ENCODE results near the gene PRDM11.

The PRDM11 gene

DNA sequence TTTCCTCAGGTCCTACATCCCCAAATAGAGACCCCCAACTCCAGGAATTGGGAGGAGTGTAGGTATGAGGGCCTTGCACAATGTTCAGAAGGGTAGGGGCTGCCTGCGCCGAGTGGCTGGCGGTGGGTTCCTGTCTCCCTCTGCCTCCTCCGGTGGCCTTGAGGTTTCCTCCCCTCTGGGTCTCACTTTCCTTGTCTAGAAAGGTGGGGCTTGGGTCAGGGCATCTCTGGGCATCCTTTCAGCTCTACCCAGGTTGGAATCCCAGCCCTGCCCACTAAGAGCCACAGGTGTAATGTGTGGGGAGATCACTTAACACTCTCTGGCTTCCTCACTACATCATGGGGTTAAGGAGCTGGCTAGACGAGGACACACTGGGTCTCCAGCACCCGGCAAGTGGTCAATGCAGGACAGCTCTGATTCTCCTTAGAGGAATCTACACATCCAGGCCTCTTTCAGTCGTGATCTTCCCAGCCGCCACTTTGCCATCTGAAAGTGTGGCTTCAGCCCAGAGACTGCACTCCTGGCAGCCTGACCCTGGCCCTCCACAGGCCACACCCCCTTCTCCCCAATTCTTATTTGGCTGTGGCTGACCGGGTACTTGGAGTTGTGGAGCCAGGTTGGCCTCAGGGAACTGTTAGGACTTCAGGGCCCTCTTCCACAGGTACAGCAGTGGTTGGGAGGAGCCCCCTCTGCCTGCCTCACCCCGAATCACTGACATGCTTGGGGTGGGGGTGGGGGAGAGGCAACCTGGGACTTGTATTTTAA lies 22.1 kb downstream of the PRDM11 start:
- Histone ChIP-seq H3K27me3 (ENCODE audit: control insufficient read depth, insufficient read depth, low read length) (no peaks in the 10 kb centered on the region), H3K36me3 (ENCODE audit: control insufficient read depth, insufficient read depth, low read length) (no peaks in the 10 kb centered on the region), H3K9ac (ENCODE audit: low read length) (no peak overlapping the region), H3K4me3 (ENCODE audit: low read depth, low read length) (no peak overlapping the region), H3K27ac (ENCODE audit: low read depth, low read length) (no peak overlapping the region), H3K9me3 (ENCODE audit: control insufficient read depth, insufficient read depth, low read depth, low read length) (no peaks in the 10 kb centered on the region), H3K4me1 (ENCODE audit: control insufficient read depth, insufficient read depth, low read length) (no peaks in the 10 kb centered on the region)

DNA sequence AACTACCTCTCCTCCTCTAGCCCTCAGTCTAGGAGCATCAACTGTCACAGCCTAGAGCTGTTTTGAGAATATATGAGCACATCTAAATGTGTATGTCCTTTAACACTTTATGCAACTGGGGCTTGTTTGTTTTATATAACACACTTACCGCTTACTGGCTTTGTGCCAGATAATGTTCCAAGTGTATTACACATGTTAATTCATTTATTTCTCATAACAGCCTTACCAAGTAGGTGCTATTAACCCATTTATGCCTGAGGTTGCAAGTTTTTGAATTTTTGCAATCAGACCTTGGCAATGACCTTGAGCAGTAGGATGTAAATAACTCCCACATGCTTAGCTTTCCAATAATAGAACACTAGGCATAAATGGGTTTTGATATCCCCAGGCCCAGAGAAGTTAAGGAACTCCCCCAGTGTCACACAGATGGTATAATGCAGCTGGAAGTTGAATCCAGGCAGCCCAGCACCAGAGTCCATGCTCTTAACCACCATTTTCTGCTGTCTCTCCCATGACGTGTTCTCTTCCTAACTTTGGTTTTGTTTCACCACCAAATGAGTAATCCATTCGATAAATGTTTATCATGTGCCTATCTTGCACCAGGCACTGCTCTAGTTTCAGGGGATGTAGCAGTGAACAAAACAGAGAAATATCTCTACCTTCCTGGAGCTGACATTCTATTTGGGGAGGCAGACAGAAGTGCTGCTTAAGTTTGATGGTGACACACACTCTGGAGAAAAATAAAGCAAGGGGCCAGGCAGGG lies 23.1 kb downstream of the PRDM11 start:
- Histone ChIP-seq H3K9ac (ENCODE audit: low read length) (no peak overlapping the region), H3K4me3 (ENCODE audit: low read depth, low read length) (no peak overlapping the region), H3K4me1 (ENCODE audit: control insufficient read depth, insufficient read depth, low read length) (no peaks in the 10 kb centered on the region), H3K9me3 (ENCODE audit: control insufficient read depth, insufficient read depth, low read depth, low read length) (no peaks in the 10 kb centered on the region), H3K27me3 (ENCODE audit: control insufficient read depth, insufficient read depth, low read length) (no peaks in the 10 kb centered on the region), H3K27ac (ENCODE audit: low read depth, low read length) (no peak overlapping the region), H3K36me3 (ENCODE audit: control insufficient read depth, insufficient read depth, low read length) (no peaks in the 10 kb centered on the region)

DNA sequence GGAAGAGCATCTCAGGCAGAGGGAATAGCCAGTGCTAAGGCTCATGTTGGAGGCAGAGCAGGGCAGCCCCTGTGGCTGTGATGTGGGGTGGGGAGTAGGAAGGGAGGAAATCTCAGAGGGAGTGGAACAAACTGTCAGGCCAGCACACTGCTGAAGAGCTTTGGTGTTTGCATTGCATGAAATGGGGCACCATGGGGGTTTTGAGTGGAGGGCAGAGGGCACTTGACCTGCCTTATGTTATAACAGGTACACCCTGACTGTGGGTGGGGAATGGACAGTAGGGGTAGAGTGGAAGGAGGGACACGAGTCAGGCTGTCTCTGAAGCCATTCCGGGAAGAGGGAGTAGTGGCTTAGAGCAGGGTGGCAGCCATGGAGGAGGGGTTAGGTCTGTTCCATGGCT lies 24.0 kb downstream of the PRDM11 start:
- H3K27me3 ChIP-seq (ENCODE audit: control insufficient read depth, insufficient read depth, low read length): no peaks in the 10 kb centered on the region
- no peaks in the 10 kb centered on the region for H3K36me3 ChIP-seq (ENCODE audit: control insufficient read depth, insufficient read depth, low read length)
- no peaks in the 10 kb centered on the region for H3K9me3 ChIP-seq (ENCODE audit: control insufficient read depth, insufficient read depth, low read depth, low read length)
- no peaks in the 10 kb centered on the region for H3K4me1 ChIP-seq (ENCODE audit: control insufficient read depth, insufficient read depth, low read length)
- no peak overlapping the region for H3K27ac ChIP-seq (ENCODE audit: low read depth, low read length)
- no peak overlapping the region for H3K9ac ChIP-seq (ENCODE audit: low read length)
- no peak overlapping the region for H3K4me3 ChIP-seq (ENCODE audit: low read depth, low read length)

DNA sequence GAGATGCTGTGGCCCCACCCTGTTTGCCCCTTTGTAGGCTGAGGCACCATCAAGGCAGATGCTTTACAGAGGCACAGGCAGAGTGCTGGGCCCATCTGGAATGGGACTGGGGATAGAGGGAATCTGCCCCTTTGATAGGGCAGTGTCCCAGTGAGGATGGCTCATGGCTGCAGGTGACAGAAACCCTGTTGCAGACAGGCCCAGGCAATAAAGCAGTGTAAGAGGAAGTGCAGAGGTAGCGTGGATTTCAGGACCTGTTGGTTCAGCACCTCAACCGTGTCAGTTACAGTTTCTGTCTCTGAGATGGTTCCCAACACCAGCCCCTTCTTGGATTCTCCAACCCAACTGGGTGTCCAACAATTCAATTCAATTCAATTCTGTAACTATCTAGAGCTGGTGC lies 25.1 kb downstream of the PRDM11 start:
- no peak overlapping the region for H3K9ac ChIP-seq (ENCODE audit: low read length)
- no peak overlapping the region for H3K4me3 ChIP-seq (ENCODE audit: low read depth, low read length)
- H3K9me3 ChIP-seq (ENCODE audit: control insufficient read depth, insufficient read depth, low read depth, low read length): no peaks in the 10 kb centered on the region
- no peaks in the 10 kb centered on the region for H3K36me3 ChIP-seq (ENCODE audit: control insufficient read depth, insufficient read depth, low read length)
- H3K4me1 ChIP-seq (ENCODE audit: control insufficient read depth, insufficient read depth, low read length): no peaks in the 10 kb centered on the region
- no peak overlapping the region for H3K27ac ChIP-seq (ENCODE audit: low read depth, low read length)
- no peaks in the 10 kb centered on the region for H3K27me3 ChIP-seq (ENCODE audit: control insufficient read depth, insufficient read depth, low read length)

DNA sequence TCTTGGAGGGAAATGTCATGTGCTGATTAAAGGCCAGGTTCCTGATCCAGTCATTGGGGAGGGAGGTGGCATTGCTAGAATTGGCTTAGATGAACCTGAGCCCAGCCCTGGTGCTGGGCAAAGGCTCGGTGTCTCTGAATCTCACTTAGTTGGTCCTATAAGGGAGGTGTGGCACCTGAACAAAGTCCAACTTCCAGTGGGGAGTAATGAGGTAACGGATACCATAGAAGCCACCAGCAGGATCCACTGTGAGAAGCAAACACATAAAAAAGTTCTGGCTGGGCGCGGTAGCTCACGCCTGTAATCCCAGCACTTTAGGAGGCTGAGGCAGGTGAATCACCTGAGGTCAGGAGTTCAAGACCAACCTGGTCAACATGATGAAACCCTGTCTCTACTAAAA lies 26.6 kb downstream of the PRDM11 start:
- Histone ChIP-seq H3K27ac (ENCODE audit: low read depth, low read length) (no peak overlapping the region), H3K4me3 (ENCODE audit: low read depth, low read length) (no peak overlapping the region), H3K4me1 (ENCODE audit: control insufficient read depth, insufficient read depth, low read length) (no peaks in the 10 kb centered on the region), H3K36me3 (ENCODE audit: control insufficient read depth, insufficient read depth, low read length) (no peaks in the 10 kb centered on the region), H3K9ac (ENCODE audit: low read length) (no peak overlapping the region), H3K9me3 (ENCODE audit: control insufficient read depth, insufficient read depth, low read depth, low read length) (no peaks in the 10 kb centered on the region), H3K27me3 (ENCODE audit: control insufficient read depth, insufficient read depth, low read length) (no peaks in the 10 kb centered on the region)

DNA sequence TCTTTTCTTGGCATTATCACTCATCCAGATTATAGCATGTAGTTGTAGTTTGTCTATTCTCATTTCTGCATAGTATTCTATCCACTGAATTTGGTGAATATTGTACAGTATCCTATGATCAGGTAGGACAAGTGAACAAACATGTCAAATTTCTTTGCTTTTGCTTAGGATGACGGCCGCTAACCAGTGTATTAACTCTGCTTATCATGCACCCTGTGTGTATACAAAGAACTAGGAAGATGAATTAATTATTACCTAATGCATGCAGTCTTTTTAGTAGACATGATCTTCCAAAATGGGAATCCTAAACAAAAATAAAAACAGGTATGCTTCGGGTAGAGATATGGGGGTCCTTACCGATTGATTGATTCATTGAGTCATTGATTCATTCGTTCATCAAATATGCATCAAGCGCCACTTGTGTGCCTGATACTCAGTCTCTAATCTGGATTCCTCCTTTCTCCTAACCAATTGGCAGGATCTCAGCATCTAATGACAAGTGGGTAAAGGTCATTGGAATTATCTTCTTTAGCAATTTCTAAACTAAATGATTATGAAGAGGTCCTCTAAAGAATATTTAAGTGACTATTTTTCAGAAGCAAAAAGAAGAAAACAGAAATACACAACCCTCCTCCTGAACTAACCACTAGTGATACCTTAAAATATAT lies 27.9 kb downstream of the PRDM11 start:
- Histone ChIP-seq H3K36me3 (ENCODE audit: control insufficient read depth, insufficient read depth, low read length) (no peaks in the 10 kb centered on the region), H3K4me1 (ENCODE audit: control insufficient read depth, insufficient read depth, low read length) (no peaks in the 10 kb centered on the region), H3K4me3 (ENCODE audit: low read depth, low read length) (no peak overlapping the region), H3K27ac (ENCODE audit: low read depth, low read length) (no peak overlapping the region), H3K9me3 (ENCODE audit: control insufficient read depth, insufficient read depth, low read depth, low read length) (no peaks in the 10 kb centered on the region), H3K9ac (ENCODE audit: low read length) (no peak overlapping the region), H3K27me3 (ENCODE audit: control insufficient read depth, insufficient read depth, low read length) (0 out of 2 replicates have a peak, but pooled peaks cover 4% of the 10 kb centered on the region)

DNA sequence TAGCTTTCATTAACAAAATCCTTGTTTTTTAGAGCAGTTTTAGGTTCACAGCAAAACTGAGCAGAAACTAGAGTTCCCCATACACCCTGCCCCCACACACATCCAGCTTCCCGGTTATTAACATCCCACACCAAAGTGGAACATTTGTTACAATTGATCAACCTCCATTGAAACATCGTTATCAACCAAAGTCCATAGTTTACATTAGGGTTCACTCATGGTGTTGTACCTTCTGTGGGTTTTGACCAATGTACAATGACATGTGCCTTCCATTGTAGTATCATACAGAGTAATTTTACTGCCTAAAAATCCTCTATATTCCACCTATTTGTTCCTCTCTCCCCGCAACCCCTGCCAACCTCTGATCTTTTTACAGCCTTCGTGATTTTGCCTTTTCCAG lies 28.5 kb downstream of the PRDM11 start:
- H3K4me1 ChIP-seq (ENCODE audit: control insufficient read depth, insufficient read depth, low read length): peaks cover 5% of the 10 kb centered on the region
- no peak overlapping the region for H3K4me3 ChIP-seq (ENCODE audit: low read depth, low read length)
- H3K9ac ChIP-seq (ENCODE audit: low read length): no peak overlapping the region
- peaks cover 10% of the 10 kb centered on the region; the same call in 1 of the 2 replicates for H3K27me3 ChIP-seq (ENCODE audit: control insufficient read depth, insufficient read depth, low read length)
- H3K9me3 ChIP-seq (ENCODE audit: control insufficient read depth, insufficient read depth, low read depth, low read length): no peaks in the 10 kb centered on the region
- H3K27ac ChIP-seq (ENCODE audit: low read depth, low read length): no peak overlapping the region
- no peaks in the 10 kb centered on the region for H3K36me3 ChIP-seq (ENCODE audit: control insufficient read depth, insufficient read depth, low read length)

DNA sequence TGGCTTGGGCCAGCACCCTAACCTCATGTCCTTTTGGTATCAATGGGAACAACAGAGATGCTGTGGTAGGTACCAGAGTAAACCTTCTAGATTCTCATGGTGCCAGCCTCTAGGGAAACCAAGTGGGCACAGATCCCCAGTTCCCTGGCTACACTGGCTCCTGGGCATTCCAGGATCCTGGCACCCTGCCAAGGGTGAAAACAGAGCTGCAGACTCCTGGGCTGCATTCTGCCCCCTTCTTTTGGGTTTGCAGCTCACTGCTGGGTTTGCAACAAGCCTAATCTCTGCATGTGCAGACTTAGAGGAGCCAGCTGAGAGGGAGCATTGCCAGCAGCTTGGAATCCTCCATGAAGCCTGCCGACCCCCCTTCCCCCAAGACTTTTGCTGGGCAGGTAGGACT lies 30.6 kb downstream of the PRDM11 start:
- Histone ChIP-seq H3K4me3 (ENCODE audit: low read depth, low read length) (no peak overlapping the region), H3K9me3 (ENCODE audit: control insufficient read depth, insufficient read depth, low read depth, low read length) (no peaks in the 10 kb centered on the region), H3K4me1 (ENCODE audit: control insufficient read depth, insufficient read depth, low read length) (peaks cover 15% of the 10 kb centered on the region), H3K36me3 (ENCODE audit: control insufficient read depth, insufficient read depth, low read length) (no peaks in the 10 kb centered on the region), H3K27me3 (ENCODE audit: control insufficient read depth, insufficient read depth, low read length) (peaks cover 10% of the 10 kb centered on the region; the same call in 1 of the 2 replicates), H3K9ac (ENCODE audit: low read length) (no peak overlapping the region), H3K27ac (ENCODE audit: low read depth, low read length) (no peak overlapping the region)

DNA sequence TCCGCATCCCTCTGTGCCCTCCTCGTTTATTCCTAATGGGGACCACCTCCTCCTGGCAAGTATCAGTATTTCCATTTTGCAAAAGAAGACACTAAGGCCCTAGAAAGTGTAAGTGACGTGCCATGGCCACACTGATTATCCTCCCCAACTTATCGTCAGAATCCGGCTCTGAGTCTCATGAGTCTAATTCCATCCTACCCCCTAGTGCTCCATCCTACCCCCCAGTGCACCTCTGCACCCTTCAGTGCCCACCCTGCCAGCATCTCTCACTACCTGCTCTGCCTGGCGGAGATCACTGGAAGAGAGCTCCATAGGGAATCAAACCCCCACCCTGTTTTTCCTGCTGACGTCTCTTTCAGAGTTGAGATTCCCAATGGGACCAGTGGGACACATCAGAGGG lies 31.8 kb downstream of the PRDM11 start:
- H3K36me3 ChIP-seq (ENCODE audit: control insufficient read depth, insufficient read depth, low read length): 0 out of 2 replicates have a peak, but pooled peaks cover 1% of the 10 kb centered on the region
- H3K9ac ChIP-seq (ENCODE audit: low read length): no peak overlapping the region
- peaks cover 10% of the 10 kb centered on the region; the same call in 1 of the 2 replicates for H3K27me3 ChIP-seq (ENCODE audit: control insufficient read depth, insufficient read depth, low read length)
- H3K4me3 ChIP-seq (ENCODE audit: low read depth, low read length): no peak overlapping the region
- no peak overlapping the region for H3K27ac ChIP-seq (ENCODE audit: low read depth, low read length)
- no peaks in the 10 kb centered on the region for H3K9me3 ChIP-seq (ENCODE audit: control insufficient read depth, insufficient read depth, low read depth, low read length)
- H3K4me1 ChIP-seq (ENCODE audit: control insufficient read depth, insufficient read depth, low read length): peaks cover 15% of the 10 kb centered on the region

DNA sequence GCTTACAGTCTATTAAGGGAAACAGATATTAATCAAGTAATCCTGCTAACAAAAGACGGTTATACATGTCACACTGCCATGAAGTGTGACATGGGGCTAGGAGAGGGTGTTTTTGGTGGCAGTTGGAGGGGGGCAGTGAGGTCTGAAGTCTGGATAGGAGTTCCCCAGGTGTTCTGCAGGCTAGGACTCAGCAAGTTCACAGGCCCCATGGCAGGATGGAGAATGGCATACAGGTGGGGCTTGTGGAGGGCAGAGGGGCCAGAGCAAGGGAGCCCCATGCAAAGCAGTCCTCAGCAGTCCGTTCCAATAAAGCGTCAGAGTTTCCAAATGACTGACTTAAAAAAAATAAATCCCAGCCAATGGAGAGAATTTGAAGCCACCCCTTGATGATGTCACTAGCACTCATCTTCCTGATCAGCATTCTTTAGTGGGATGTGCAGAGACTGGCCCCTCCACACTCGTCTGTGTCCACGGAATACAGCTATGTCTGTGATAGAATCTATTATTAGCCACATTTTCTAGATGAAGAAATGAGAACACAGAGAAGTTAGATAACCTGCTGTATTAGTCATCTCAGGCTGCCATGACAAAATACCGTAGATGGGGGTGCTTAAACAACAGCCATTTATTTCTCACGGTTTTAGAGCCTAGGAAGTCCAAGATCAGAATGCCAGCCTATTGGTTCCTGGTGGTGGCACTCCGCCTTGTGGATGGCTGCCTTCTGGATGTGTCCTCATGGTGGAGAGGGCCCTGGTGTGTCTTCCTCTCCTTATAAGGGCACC lies 32.6 kb downstream of the PRDM11 start:
- H3K9me3 ChIP-seq (ENCODE audit: control insufficient read depth, insufficient read depth, low read depth, low read length): no peaks in the 10 kb centered on the region
- H3K9ac ChIP-seq (ENCODE audit: low read length): no peak overlapping the region
- H3K36me3 ChIP-seq (ENCODE audit: control insufficient read depth, insufficient read depth, low read length): peaks cover 9% of the 10 kb centered on the region; the same call in 1 of the 2 replicates
- H3K4me1 ChIP-seq (ENCODE audit: control insufficient read depth, insufficient read depth, low read length): peaks cover 15% of the 10 kb centered on the region
- H3K27me3 ChIP-seq (ENCODE audit: control insufficient read depth, insufficient read depth, low read length): peaks cover 10% of the 10 kb centered on the region; the same call in 1 of the 2 replicates
- H3K27ac ChIP-seq (ENCODE audit: low read depth, low read length): no peak overlapping the region
- H3K4me3 ChIP-seq (ENCODE audit: low read depth, low read length): no peak overlapping the region
